Calu3 (cell line): Measurements from ENCODE around the gene SAPCD1. TPM values are rescaled to one million over a fixed set of nuclear protein-coding genes. Genes with fewer than 3 reads are reported as not detected.
A peak's percentile ranks its signal among the peaks of the same experiment; 100 is the strongest.

ENCODE experiments used
- Bru-seq: library from RNA; stranded (reverse); fragments of 400-500 nt; gene quantifications from one replicate; lab custom pipeline; 2021; lab: Mats Ljungman, UMichigan
- BruChase-seq, 2 experiments: library from RNA; stranded (reverse); fragments of 400-500 nt; gene quantifications; one replicate each; lab custom pipeline; 2021; lab: Mats Ljungman, UMichigan
- BruUV-seq: library from RNA; stranded (reverse); fragments of 400-500 nt; replicated peaks from 2 replicates; lab custom pipeline; 2021; lab: Mats Ljungman, UMichigan
- CTCF ChIA-PET: fragments of 300-600 bp; sonication (Branson Sonifier 250); formaldehyde crosslinking; loops from one replicate; lab custom pipeline; 2022; ENCODE audit warnings: antibody characterized with exemption; lab: Charles Lee
- DNase-seq: peaks from one replicate; pipeline ENCODE4 v3.0.0; 2022
- H3K27ac Mint-ChIP-seq: one replicate; pipeline ENCODE4 v1.8.0; 2022; ENCODE audit warnings: mixed read lengths; ENCODE audit not compliant: unreplicated experiment
- H3K27me3 Mint-ChIP-seq: one replicate; pipeline ENCODE4 v1.8.0; 2022; ENCODE audit warnings: mixed read lengths; ENCODE audit not compliant: unreplicated experiment
- H3K36me3 Mint-ChIP-seq: one replicate; pipeline ENCODE4 v1.8.0; 2022; ENCODE audit warnings: mild to moderate bottlenecking, moderate library complexity, mixed read lengths; ENCODE audit not compliant: insufficient read depth, unreplicated experiment
- H3K4me1 Mint-ChIP-seq: one replicate; pipeline ENCODE4 v1.8.0; 2022; ENCODE audit warnings: mild to moderate bottlenecking, low read depth, mixed read lengths; ENCODE audit not compliant: unreplicated experiment
- H3K4me3 Mint-ChIP-seq: one replicate; pipeline ENCODE4 v1.8.0; 2022; ENCODE audit warnings: mild to moderate bottlenecking, low read depth, moderate library complexity, mixed read lengths; ENCODE audit not compliant: unreplicated experiment
- H3K9me3 Mint-ChIP-seq: one replicate; pipeline ENCODE4 v1.8.0; 2022; ENCODE audit warnings: low read depth, mixed read lengths; ENCODE audit not compliant: unreplicated experiment
- intact Hi-C: fragments of 100-400 bp; cut with micrococcal nuclease; formaldehyde crosslinking; loops from one replicate; pipeline ENCODE4 v1.10.0; 2022; ENCODE audit not compliant: unreplicated experiment
- long read RNA-seq: library from polyadenylated mRNA; stranded (forward); transcript quantifications from one replicate; pipeline ENCODE4 v2.0.0, GENCODE V29; 2022
- total RNA-seq: library from RNA; stranded (reverse); gene quantifications from 2 replicates; pipeline ENCODE4 v1.2.3, GENCODE V29; 2022
- TF ChIP-seq, protein P1 (sequence below): fragments of 200-600 bp; IDR thresholded peaks from one replicate; pipeline ENCODE4 v1.8.0; 2022; ENCODE audit warnings: antibody characterized with exemption; ENCODE audit not compliant: unreplicated experiment

Gene SAPCD1
- total RNA-seq, result 26.6 and 30.3 TPM in 2 replicates
- Bru-seq, nascent RNA, result percentile 50 among the genes with signal in this experiment
- percentile 43 among the genes with signal in this experiment for BruChase-seq, experiment 1, labeled RNA remaining after a 6-hour chase
- percentile 36 among the genes with signal in this experiment for BruChase-seq, experiment 2, labeled RNA remaining after a 2-hour chase
- long read RNA-seq, partial matches to known transcripts, result 0 of 2 reads
- long read RNA-seq, other reads (novel, unspliced or antisense), result 0 of 2 reads

DNA sequence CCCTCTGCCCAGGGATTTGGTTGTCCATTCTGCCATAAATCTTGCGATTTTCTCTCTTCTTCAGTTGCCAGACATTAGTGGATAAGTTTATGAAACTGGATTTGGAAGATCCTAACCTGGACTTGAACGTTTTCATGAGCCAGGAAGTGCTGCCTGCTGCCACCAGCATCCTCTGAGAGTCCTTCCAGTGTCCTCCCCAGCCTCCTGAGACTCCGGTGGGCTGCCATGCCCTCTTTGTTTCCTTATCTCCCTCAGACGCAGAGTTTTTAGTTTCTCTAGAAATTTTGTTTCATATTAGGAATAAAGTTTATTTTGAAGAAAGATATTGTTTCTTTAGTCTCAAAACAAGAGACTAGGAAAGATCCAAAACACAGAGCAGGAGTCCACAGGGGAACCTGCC, at the start of gene SAPCD1:
TSS of gene SAPCD1 (plus strand) at position 301 of the 400 bp plus-strand sequence. CDS start 399 bp downstream, outside the sequence.
- CTCF ChIA-PET, result no interaction called here

DNA sequence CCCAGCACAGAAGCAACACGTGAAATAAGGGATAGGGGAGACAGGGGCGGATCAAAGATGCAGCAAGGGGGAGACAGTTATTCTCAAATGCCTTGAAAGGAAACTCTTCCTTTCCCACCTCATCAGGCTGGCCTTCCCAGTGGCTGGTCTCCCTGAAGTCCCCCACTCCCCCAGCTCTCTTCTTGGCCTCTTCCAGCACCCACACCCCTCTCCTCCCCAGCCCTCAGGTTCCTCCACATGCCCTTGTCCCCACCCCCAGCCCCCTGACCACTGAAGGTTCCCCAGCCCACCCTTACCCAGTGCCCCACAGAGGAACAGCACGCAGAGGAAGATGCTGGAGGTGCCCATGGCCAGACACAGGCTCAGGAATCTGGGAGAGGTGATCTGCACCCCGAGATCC, 49.0 kb upstream of the SAPCD1 start:
- Mint-ChIP-seq H3K27me3 (peaks cover 26% of the 10 kb centered on the region), H3K27ac (no peak overlapping the region), H3K4me1 (peaks cover 37% of the 10 kb centered on the region), H3K9me3 (no peaks in the 10 kb centered on the region), H3K4me3 (no peak overlapping the region), H3K36me3 (peaks cover 8% of the 10 kb centered on the region)
- intact Hi-C loops, result no loop called here
- DNase-seq, result no peak
- CTCF ChIA-PET, result interaction anchor here (0.7 to 1.9 kb wide), 3 partner anchors 14 to 25 kb away, joined by 3 to 20 read pairs (median 4); partner anchors contain the start of gene MSH5
- BruUV-seq, result no TSS peak
- TF ChIP-seq, protein P1, sequence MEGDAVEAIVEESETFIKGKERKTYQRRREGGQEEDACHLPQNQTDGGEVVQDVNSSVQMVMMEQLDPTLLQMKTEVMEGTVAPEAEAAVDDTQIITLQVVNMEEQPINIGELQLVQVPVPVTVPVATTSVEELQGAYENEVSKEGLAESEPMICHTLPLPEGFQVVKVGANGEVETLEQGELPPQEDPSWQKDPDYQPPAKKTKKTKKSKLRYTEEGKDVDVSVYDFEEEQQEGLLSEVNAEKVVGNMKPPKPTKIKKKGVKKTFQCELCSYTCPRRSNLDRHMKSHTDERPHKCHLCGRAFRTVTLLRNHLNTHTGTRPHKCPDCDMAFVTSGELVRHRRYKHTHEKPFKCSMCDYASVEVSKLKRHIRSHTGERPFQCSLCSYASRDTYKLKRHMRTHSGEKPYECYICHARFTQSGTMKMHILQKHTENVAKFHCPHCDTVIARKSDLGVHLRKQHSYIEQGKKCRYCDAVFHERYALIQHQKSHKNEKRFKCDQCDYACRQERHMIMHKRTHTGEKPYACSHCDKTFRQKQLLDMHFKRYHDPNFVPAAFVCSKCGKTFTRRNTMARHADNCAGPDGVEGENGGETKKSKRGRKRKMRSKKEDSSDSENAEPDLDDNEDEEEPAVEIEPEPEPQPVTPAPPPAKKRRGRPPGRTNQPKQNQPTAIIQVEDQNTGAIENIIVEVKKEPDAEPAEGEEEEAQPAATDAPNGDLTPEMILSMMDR, result no peak

More for the DNA sequence above, at the start of gene SAPCD1:
- H3K4me3 Mint-ChIP-seq, result no peak within 1 kb of the TSS
- DNase-seq, result no peak
- no TSS peak for BruUV-seq
- H3K27ac Mint-ChIP-seq, result peak within 1 kb of the TSS; percentile 6
- intact Hi-C loops, result no loop called here
- no peaks in the 10 kb centered on the region for H3K27me3 Mint-ChIP-seq
- TF ChIP-seq, protein P1, result no peak
- H3K36me3 Mint-ChIP-seq, result peaks cover 43% of the 10 kb centered on the region
- H3K4me1 Mint-ChIP-seq, result peaks cover 17% of the 10 kb centered on the region
- H3K9me3 Mint-ChIP-seq, result no peaks in the 10 kb centered on the region

DNA sequence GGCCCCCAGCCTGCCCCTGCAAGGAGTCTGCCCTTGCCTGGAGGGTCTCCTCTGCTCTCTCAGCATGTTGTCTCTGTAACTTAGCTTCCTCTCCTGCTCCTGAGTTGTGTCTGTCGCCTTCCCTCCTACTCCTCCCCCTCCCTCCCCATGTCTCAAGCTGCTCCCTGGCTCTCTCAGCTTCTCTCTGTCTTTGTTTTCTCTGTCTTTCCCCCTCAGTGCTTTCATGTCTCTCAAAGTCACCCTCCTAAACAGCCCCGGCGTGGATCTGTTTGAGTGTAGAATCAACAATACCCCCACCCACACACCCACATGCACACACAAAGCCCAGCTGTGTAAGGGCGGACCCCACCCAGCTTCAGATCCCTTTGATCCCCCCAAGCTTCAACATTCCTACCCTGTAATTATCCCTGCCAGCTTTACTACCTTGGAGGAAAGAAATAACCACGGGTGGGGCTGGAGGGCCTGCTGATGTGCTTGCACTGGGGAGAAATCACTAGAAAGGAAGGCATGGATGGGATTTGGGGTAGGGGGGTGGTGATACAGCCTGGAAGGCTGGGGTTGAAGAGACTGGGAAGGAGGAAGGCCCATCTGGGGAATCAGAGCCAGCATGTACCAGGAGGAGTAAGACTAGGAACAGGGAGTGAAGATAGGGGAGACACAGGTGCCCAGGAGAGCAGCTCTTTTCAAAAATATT, 48.3 kb upstream of the SAPCD1 start:
- no peak for DNase-seq
- no TSS peak for BruUV-seq
- peaks cover 10% of the 10 kb centered on the region for H3K36me3 Mint-ChIP-seq
- CTCF ChIA-PET, result interaction anchor here (0.7 to 1.9 kb wide), 4 partner anchors 11 to 21 kb away, joined by 3 to 9 read pairs (median 4); partner anchors contain the start of genes ABHD16A and DDAH2
- peaks cover 26% of the 10 kb centered on the region for H3K27me3 Mint-ChIP-seq
- no peak overlapping the region for H3K27ac Mint-ChIP-seq
- H3K9me3 Mint-ChIP-seq, result no peaks in the 10 kb centered on the region
- peaks cover 43% of the 10 kb centered on the region for H3K4me1 Mint-ChIP-seq
- H3K4me3 Mint-ChIP-seq, result no peak overlapping the region
- TF ChIP-seq, protein P1, result no peak
- intact Hi-C loops, result no loop called here

GRCh38 chr6:31715022-31715958, 47.2 kb upstream of the SAPCD1 start, which contains the start of gene LY6G6D:
TSS of gene LY6G6D (plus strand) at chr6:31715348. CDS start at chr6:31715356, 8 bp downstream.
- no TSS peak for BruUV-seq
- H3K9me3 Mint-ChIP-seq, result no peaks in the 10 kb centered on the region
- H3K27ac Mint-ChIP-seq, result no peak within 1 kb of the TSS
- H3K36me3 Mint-ChIP-seq, result peaks cover 10% of the 10 kb centered on the region
- H3K4me1 Mint-ChIP-seq, result peaks cover 53% of the 10 kb centered on the region
- H3K4me3 Mint-ChIP-seq, result no peak within 1 kb of the TSS
- intact Hi-C loops, result no loop called here
- TF ChIP-seq, protein P1, result no peak
- H3K27me3 Mint-ChIP-seq, result peaks cover 28% of the 10 kb centered on the region
- no peak for DNase-seq
- CTCF ChIA-PET, result interaction anchor here (0.7 to 1.9 kb wide), 4 partner anchors 15 to 107 kb away, joined by 4 to 9 read pairs (median 6); partner anchors contain the start of gene DDAH2
